Activated CD4-positive, CD25-positive, alpha-beta regulatory T cell treated with anti-CD3 and anti-CD28 coated beads, Interleukin-2, amount 50 U/mL, for 24 hours (primary cell): ENCODE measurements around the gene TRIM2.
"Not testable (repeated sequence)": the region's sequence is repeated elsewhere in the genome, so short reads cannot be mapped to it uniquely, and the experiment has no call there.

Source experiments
- ATAC-seq, 2 donors: fragments of 150-1000 bp; cut with Tn5 transposase; one replicate each; pipeline ENCODE4 v1.10.0; 2021; ENCODE audit warnings: mild to moderate bottlenecking in 1 of 2, moderate library complexity in 1 of 2

The TRIM2 gene

GRCh38 chr4:153189016-153189801 lies 15.0 kb upstream of the TRIM2 start:
- no peak for ATAC-seq

- no peak for ATAC-seq
Observed at GRCh38 chr4:153191795-153192363, 12.4 kb upstream of the TRIM2 start.

- no peak for ATAC-seq
Observed at GRCh38 chr4:153197301-153197700, 6.9 kb upstream of the TRIM2 start.

GRCh38 chr4:153198719-153199118 lies 5.5 kb upstream of the TRIM2 start:
- no peak for ATAC-seq

GRCh38 chr4:153203746-153204145 lies 497 bp upstream of the TRIM2 start:
- not testable (repeated sequence) for ATAC-seq

- peak; percentile 28 to 37 for ATAC-seq
Observed at GRCh38 chr4:153204728-153205648, 745 bp downstream of the TRIM2 start.

GRCh38 chr4:153205757-153206156 lies 1.5 kb downstream of the TRIM2 start:
- peak; percentile 58 to 61 for ATAC-seq

- no peak for ATAC-seq
Observed at GRCh38 chr4:153206534-153206933, 2.3 kb downstream of the TRIM2 start.

GRCh38 chr4:153207027-153207426 lies 2.8 kb downstream of the TRIM2 start:
- ATAC-seq, result peak; percentile 63 to 68

GRCh38 chr4:153207567-153207966 lies 3.3 kb downstream of the TRIM2 start:
- no peak for ATAC-seq

- ATAC-seq, result no peak
Observed at GRCh38 chr4:153209410-153209809, 5.2 kb downstream of the TRIM2 start.

- ATAC-seq, result no peak
Observed at GRCh38 chr4:153210727-153211126, 6.5 kb downstream of the TRIM2 start.

GRCh38 chr4:153211986-153212728 lies 7.9 kb downstream of the TRIM2 start:
- ATAC-seq, result no peak

- ATAC-seq, result no peak
Observed at GRCh38 chr4:153212736-153213135, 8.5 kb downstream of the TRIM2 start.

GRCh38 chr4:153215921-153216320 lies 11.7 kb downstream of the TRIM2 start:
- ATAC-seq, result peak in 1 of 2 donors; percentile 41

- no peak for ATAC-seq
Observed at GRCh38 chr4:153216546-153216945, 12.3 kb downstream of the TRIM2 start.

GRCh38 chr4:153217440-153217839 lies 13.2 kb downstream of the TRIM2 start:
- no peak for ATAC-seq

- no peak for ATAC-seq
Observed at GRCh38 chr4:153218961-153219360, 14.7 kb downstream of the TRIM2 start.

GRCh38 chr4:153220682-153221395 lies 16.6 kb downstream of the TRIM2 start:
- no peak for ATAC-seq

GRCh38 chr4:153221783-153222706 lies 17.8 kb downstream of the TRIM2 start:
- peak; percentile 79 to 83 for ATAC-seq
